ENCODE results near the gene LRRC2. TPM values are rescaled to one million over a fixed set of nuclear protein-coding genes. Genes with fewer than 3 reads are reported as not detected.

LRRC2 gene
- total RNA-seq, 2 donors from 2014 or later = under 0.01 to 0.42 TPM

GRCh38 chr3:46517784-46518181 lies 48.3 kb downstream of the LRRC2 start:
- Histone ChIP-seq H3K4me1 (ENCODE audit: control insufficient read depth in 1 of 2, low read depth in 2 of 2) (no peaks in the 10 kb centered on the region), H3K27me3 (replicated peaks; ENCODE audit: insufficient read depth) (no peaks in the 10 kb centered on the region), H3K36me3 (no peaks in the 10 kb centered on the region), H3K27ac (no peak overlapping the region), H3K4me3 (no peak overlapping the region), H3K9me3 (no peaks in the 10 kb centered on the region)
- no peak for ATAC-seq (ENCODE audit: insufficient number of reproducible peaks, low FRiP score, low read depth)
- no peak for TF ChIP-seq CTCF (IDR thresholded peaks at IDR 0.05)
- no peak for DNase-seq (ENCODE audit: low spot score)

- Histone ChIP-seq H3K4me3 (no peak overlapping the region), H3K4me1 (ENCODE audit: control insufficient read depth in 1 of 2, low read depth in 2 of 2) (no peaks in the 10 kb centered on the region), H3K27me3 (replicated peaks; ENCODE audit: insufficient read depth) (no peaks in the 10 kb centered on the region), H3K27ac (no peak overlapping the region), H3K36me3 (no peaks in the 10 kb centered on the region), H3K9me3 (no peaks in the 10 kb centered on the region)
- no peak for TF ChIP-seq CTCF (IDR thresholded peaks at IDR 0.05)
- no peak for DNase-seq (ENCODE audit: low spot score)
- no peak for ATAC-seq (ENCODE audit: insufficient number of reproducible peaks, low FRiP score, low read depth)
These were observed 48.9 kb downstream of the LRRC2 start for GRCh38 chr3:46517016-46517783.

- H3K27me3 ChIP-seq (replicated peaks; ENCODE audit: insufficient read depth) = no peaks in the 10 kb centered on the region
- no peak for ATAC-seq (ENCODE audit: insufficient number of reproducible peaks, low FRiP score, low read depth)
- no peaks in the 10 kb centered on the region for H3K4me1 ChIP-seq (ENCODE audit: control insufficient read depth in 1 of 2, low read depth in 2 of 2)
- DNase-seq (ENCODE audit: low spot score) = no peak
- no peaks in the 10 kb centered on the region for H3K36me3 ChIP-seq
- no peaks in the 10 kb centered on the region for H3K9me3 ChIP-seq
- H3K4me3 ChIP-seq = no peak overlapping the region
- no peak overlapping the region for H3K27ac ChIP-seq
- no peak for TF ChIP-seq CTCF (IDR thresholded peaks at IDR 0.05)
These were observed 49.6 kb downstream of the LRRC2 start for GRCh38 chr3:46516521-46516920.

- ATAC-seq (ENCODE audit: insufficient number of reproducible peaks, low FRiP score, low read depth) (no peak), DNase-seq (ENCODE audit: low spot score) (no peak)
- Histone ChIP-seq H3K4me1 (ENCODE audit: control insufficient read depth in 1 of 2, low read depth in 2 of 2) (no peaks in the 10 kb centered on the region), H3K27ac (no peak overlapping the region), H3K36me3 (no peaks in the 10 kb centered on the region), H3K27me3 (replicated peaks; ENCODE audit: insufficient read depth) (peaks cover 3% of the 10 kb centered on the region), H3K4me3 (no peak overlapping the region), H3K9me3 (no peaks in the 10 kb centered on the region)
- TF ChIP-seq CTCF (IDR thresholded peaks at IDR 0.05) = no peak
These were observed 53.8 kb downstream of the LRRC2 start for GRCh38 chr3:46512191-46512749.

- Histone ChIP-seq H3K9me3 (no peaks in the 10 kb centered on the region), H3K27me3 (replicated peaks; ENCODE audit: insufficient read depth) (peaks cover 3% of the 10 kb centered on the region), H3K4me3 (no peak overlapping the region), H3K4me1 (ENCODE audit: control insufficient read depth in 1 of 2, low read depth in 2 of 2) (no peaks in the 10 kb centered on the region), H3K36me3 (no peaks in the 10 kb centered on the region), H3K27ac (no peak overlapping the region)
- DNase-seq (ENCODE audit: low spot score) = no peak
- ATAC-seq (ENCODE audit: insufficient number of reproducible peaks, low FRiP score, low read depth) = no peak
- TF ChIP-seq CTCF (IDR thresholded peaks at IDR 0.05) = no peak
These were observed 56.4 kb downstream of the LRRC2 start for GRCh38 chr3:46509661-46510187.
